Neural cell (in vitro differentiated cells): ENCODE measurements around the gene ILF2. TPM values are rescaled to one million over a fixed set of nuclear protein-coding genes. Genes with fewer than 3 reads are reported as not detected.

Experiments
- H2AFZ ChIP-seq: fragments of 200-600, 300-800 bp; sonication (generic), shearing (Covaris generic); 2 replicates; pipeline ENCODE4 v1.6.0; 2014; ENCODE audit warnings: low read depth, mild to moderate bottlenecking, antibody characterized with exemption, low read length, moderate library complexity
- H3F3A ChIP-seq: fragments of 200-600 bp; shearing (Covaris generic); 2 replicates; pipeline ENCODE4 v1.6.1; 2016; ENCODE audit warnings: mild to moderate bottlenecking, moderate library complexity, mixed read lengths, antibody characterized with exemption, low read length; ENCODE audit not compliant: insufficient read depth, poor library complexity, severe bottlenecking
- H3K27ac ChIP-seq: fragments of 200-600, 300-800 bp; sonication (generic), shearing (Covaris generic); 2 replicates; pipeline ENCODE4 v1.5.1; 2014; ENCODE audit warnings: mild to moderate bottlenecking, low read length, moderate library complexity
- H3K27me3 ChIP-seq: fragments of 300-800, 200-600 bp; sonication (generic), shearing (Covaris generic); 2 replicates; pipeline ENCODE4 v1.6.0; 2014; ENCODE audit warnings: mild to moderate bottlenecking, low read depth, low read length, moderate library complexity; ENCODE audit not compliant: insufficient read depth
- H3K36me3 ChIP-seq: fragments of 300-800, 200-600 bp; sonication (generic), shearing (Covaris generic); 2 replicates; pipeline ENCODE4 v1.5.1; 2014; ENCODE audit warnings: mild to moderate bottlenecking, antibody characterized with exemption, low read length, moderate library complexity; ENCODE audit not compliant: insufficient read depth
- H3K4me2 ChIP-seq: fragments of 300-800, 200-600 bp; sonication (generic), shearing (Covaris generic); 2 replicates; pipeline ENCODE4 v1.6.0; 2014; ENCODE audit warnings: mild to moderate bottlenecking, low read length
- H3K4me3 ChIP-seq: fragments of 300-800, 200-600 bp; sonication (generic), shearing (Covaris generic); 2 replicates; pipeline ENCODE4 v1.5.1; 2014; ENCODE audit warnings: mild to moderate bottlenecking, low read length, moderate library complexity
- H3K79me2 ChIP-seq: fragments of 200-600 bp; shearing (Covaris generic); replicated peaks from 2 replicates; pipeline ENCODE4 v1.6.0; 2014; ENCODE audit warnings: mild to moderate bottlenecking, low read length, moderate library complexity; ENCODE audit not compliant: insufficient read depth
- H3K9ac ChIP-seq: fragments of 300-800, 200-600 bp; sonication (generic), shearing (Covaris generic); 2 replicates; pipeline ENCODE4 v1.6.1; 2016; ENCODE audit warnings: mild to moderate bottlenecking, low read length, mixed read lengths
- H3K9me2 ChIP-seq: fragments of 200-600 bp; shearing (Covaris generic); 2 replicates; pipeline ENCODE4 v1.6.1; 2016; ENCODE audit warnings: mild to moderate bottlenecking, low read length, mixed read lengths; ENCODE audit not compliant: insufficient read depth
- H3K9me3 ChIP-seq: fragments of 200-600, 300-800 bp; sonication (generic), shearing (Covaris generic); 2 replicates; pipeline ENCODE4 v1.6.1; 2016; ENCODE audit warnings: mild to moderate bottlenecking, mixed run types, low read length, moderate library complexity, mixed read lengths
- H4K20me1 ChIP-seq: fragments of 200-600 bp; shearing (Covaris generic); 2 replicates; pipeline ENCODE4 v1.6.1; 2016; ENCODE audit warnings: mild to moderate bottlenecking, mixed run types; ENCODE audit not compliant: insufficient read depth
- CTCF ChIP-seq: fragments of 450-650 bp; IDR thresholded peaks from 2 replicates; pipeline ENCODE4 v1.5.1; 2014; ENCODE audit warnings: antibody characterized with exemption, mild to moderate bottlenecking, moderate library complexity; ENCODE audit not compliant: poor library complexity, severe bottlenecking
- EP300 ChIP-seq: fragments of 450-650 bp; conservative IDR thresholded peaks from 2 replicates; pipeline ENCODE4 v1.6.1; 2014; ENCODE audit warnings: antibody characterized with exemption, mild to moderate bottlenecking, moderate library complexity; ENCODE audit not compliant: poor library complexity, severe bottlenecking
- EZH2 ChIP-seq: fragments of 200-600, 300-800 bp; shearing (Covaris generic), sonication (generic); IDR thresholded peaks from 2 replicates; pipeline ENCODE4 v1.6.1; 2014; ENCODE audit warnings: antibody characterized with exemption, low read length, borderline replicate concordance, mild to moderate bottlenecking; ENCODE audit not compliant: insufficient read depth, poor library complexity, severe bottlenecking
- MXI1 ChIP-seq: fragments of 450-650 bp; conservative IDR thresholded peaks from 2 replicates; pipeline ENCODE4 v1.6.1; 2014; ENCODE audit warnings: antibody characterized with exemption, mild to moderate bottlenecking; ENCODE audit not compliant: poor library complexity, severe bottlenecking
- POLR2AphosphoS5 ChIP-seq: IDR thresholded peaks from 2 replicates; pipeline ENCODE4 v1.6.1; 2012
- RAD21 ChIP-seq: fragments of 450-650 bp; conservative IDR thresholded peaks from 2 replicates; pipeline ENCODE4 v1.6.1; 2014; ENCODE audit warnings: antibody characterized with exemption, mild to moderate bottlenecking, moderate library complexity
- REST ChIP-seq: IDR thresholded peaks from 2 replicates; pipeline ENCODE4 v1.6.1; 2012; ENCODE audit warnings: borderline replicate concordance
- SMC3 ChIP-seq: fragments of 450-650 bp; conservative IDR thresholded peaks from 2 replicates; pipeline ENCODE4 v1.6.1; 2014; ENCODE audit warnings: antibody characterized with exemption, mild to moderate bottlenecking, moderate library complexity; ENCODE audit not compliant: poor library complexity
- TAF1 ChIP-seq: IDR thresholded peaks from 2 replicates; pipeline ENCODE4 v1.6.1; 2012; ENCODE audit warnings: low read depth
- polyA plus RNA-seq: library from polyadenylated mRNA; depleted of rRNA; stranded (reverse); fragments of >200 nt; gene quantifications from 2 replicates; pipeline ENCODE4 v1.2.3, GENCODE V29; 2014

The ILF2 gene
- polyA plus RNA-seq, 1 donor from 2014 or later: 410 TPM

- Histone ChIP-seq H3K4me2 (no peak overlapping the region), H3K4me3 (no peak overlapping the region), H3F3A (no peaks in the 10 kb centered on the region), H3K9ac (no peak overlapping the region), H3K36me3 (no peaks in the 10 kb centered on the region), H3K27ac (no peak overlapping the region), H4K20me1 (no peaks in the 10 kb centered on the region), H2AFZ (no peak overlapping the region), H3K9me3 (no peaks in the 10 kb centered on the region), H3K9me2 (no peaks in the 10 kb centered on the region), H3K79me2 (no peaks in the 10 kb centered on the region), H3K27me3 (no peaks in the 10 kb centered on the region)
- TF ChIP-seq EP300 (no peak), SMC3 (no peak), POLR2AphosphoS5 (no peak), MXI1 (no peak), REST (no peak), EZH2 (no peak), RAD21 (no peak), CTCF (no peak), TAF1 (no peak)
Observed at GRCh38 chr1:153646672-153647345, 24.0 kb downstream of the ILF2 start.

- Histone ChIP-seq H3K4me3 (no peak overlapping the region), H3K27ac (no peak overlapping the region), H3K9me3 (no peaks in the 10 kb centered on the region), H3K9ac (no peak overlapping the region), H3K9me2 (no peaks in the 10 kb centered on the region), H2AFZ (no peak overlapping the region), H3K4me2 (no peak overlapping the region), H3K27me3 (no peaks in the 10 kb centered on the region), H3K79me2 (peaks cover 6% of the 10 kb centered on the region), H4K20me1 (no peaks in the 10 kb centered on the region), H3K36me3 (peaks cover 3% of the 10 kb centered on the region), H3F3A (no peaks in the 10 kb centered on the region)
- TF ChIP-seq CTCF (no peak), MXI1 (no peak), REST (no peak), RAD21 (no peak), EZH2 (no peak), POLR2AphosphoS5 (no peak), EP300 (no peak), SMC3 (no peak)
Observed at GRCh38 chr1:153643816-153644215, 27.0 kb downstream of the ILF2 start.
